UCSD-AML1 (cell line): Measurements from ENCODE around the gene ANXA1.
A peak's percentile ranks its signal among the peaks of the same experiment; 100 is the strongest.
"Not testable (repeated sequence)": the region's sequence is repeated elsewhere in the genome, so short reads cannot be mapped to it uniquely, and the experiment has no call there.

Experiments used
- DNase-seq: peaks from one replicate; lab custom pipeline; 2025; ENCODE audit not compliant: unreplicated experiment; lab: John Stamatoyannopoulos, UW

The ANXA1 gene

DNA sequence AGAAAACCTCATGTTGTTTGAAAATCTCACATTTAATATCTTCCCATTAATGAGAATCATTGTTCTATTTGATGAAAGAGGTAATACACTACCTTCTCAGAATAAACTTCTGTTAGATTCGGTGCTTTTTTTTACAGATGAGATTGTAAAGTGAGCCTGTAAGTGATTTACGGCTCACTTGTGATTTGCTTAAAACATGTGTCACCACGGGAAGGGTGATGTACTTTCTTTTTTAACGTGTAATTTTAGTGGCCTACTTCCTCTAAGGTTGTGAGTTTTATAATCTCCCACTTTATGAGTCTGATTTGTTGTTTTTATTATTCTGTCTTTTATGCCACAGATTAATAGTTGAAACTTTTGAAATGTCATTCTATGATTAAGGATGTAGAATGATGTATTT lies 15.9 kb downstream of the ANXA1 start:
- DNase-seq: no peak

GRCh38 chr9:73168298-73168934 lies 16.8 kb downstream of the ANXA1 start:
- DNase-seq: no peak

DNA sequence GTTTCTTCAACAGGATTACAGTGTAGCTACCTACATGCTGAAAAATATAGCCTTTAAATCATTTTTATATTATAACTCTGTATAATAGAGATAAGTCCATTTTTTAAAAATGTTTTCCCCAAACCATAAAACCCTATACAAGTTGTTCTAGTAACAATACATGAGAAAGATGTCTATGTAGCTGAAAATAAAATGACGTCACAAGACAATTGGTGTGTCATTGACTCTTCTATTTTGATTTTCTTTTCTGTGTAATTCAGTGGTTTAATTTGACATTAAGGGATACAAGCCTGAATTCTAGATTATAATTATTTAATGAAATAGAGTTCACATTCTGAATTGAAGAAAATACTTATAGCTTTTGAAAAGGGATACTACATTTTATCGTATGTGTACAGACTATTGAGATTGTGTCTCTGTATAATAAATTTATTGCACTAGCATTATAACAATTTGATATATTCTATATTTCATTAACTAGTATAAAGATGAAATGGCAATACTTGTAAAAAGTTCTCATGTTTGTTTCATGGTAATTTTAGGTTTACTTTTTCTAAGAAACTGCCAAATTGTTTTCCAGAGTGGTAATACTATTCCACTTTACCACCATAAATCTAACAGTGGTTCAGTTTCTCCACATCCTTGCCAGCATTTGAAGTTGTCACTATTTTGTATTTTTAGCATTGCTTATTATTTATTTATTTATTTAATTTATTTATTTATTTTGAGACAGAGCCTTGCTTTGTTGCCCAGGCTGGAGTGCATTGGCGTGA lies 18.7 kb downstream of the ANXA1 start:
- no peak for DNase-seq

DNA sequence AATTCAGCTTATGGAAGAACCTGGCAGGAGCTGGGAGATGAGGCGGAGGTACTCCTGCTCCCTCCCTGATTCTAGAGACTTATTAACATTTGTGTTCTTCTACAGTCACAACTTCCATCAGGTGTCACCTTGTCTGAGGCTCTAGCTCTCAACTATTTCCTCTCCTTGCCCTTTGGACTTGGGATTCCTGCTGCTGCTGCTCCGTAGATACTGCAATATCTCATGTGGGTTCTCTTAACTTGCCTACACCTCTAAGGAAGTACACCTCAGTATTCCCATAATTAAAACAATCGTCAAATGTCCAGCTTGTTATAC lies 21.2 kb downstream of the ANXA1 start:
- DNase-seq: no peak

- DNase-seq: no peak
These were observed 22.1 kb downstream of the ANXA1 start for GRCh38 chr9:73173557-73174329.

DNA sequence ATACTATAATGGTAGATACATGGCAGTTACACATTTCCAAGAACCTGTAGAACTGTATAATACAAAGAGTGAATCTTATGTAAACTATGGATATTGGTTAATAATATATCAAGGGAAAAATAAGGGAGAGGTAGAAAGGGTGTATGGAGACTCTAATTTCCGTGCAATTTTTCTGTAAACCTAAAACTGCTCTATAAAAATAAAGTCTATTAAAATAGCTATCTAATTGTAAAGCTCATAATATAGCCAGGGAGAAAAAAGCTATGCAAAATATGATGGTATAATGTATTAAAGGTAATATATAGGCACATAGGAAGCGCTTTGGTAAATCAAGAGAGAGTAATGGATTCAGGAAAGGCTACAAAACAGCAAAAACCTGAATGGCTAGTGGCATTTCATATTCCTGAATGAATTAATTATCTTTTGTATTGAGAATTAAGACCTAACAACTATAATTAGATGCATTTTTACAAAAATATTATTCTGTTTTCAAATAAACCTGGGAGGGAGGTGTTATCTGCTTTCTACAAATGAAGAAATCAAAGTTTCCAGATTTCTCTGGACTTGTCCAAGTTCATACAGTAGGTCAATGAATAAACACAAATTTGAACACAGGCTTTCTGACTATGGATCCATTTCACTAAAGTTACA lies 22.8 kb downstream of the ANXA1 start:
- DNase-seq: no peak

DNA sequence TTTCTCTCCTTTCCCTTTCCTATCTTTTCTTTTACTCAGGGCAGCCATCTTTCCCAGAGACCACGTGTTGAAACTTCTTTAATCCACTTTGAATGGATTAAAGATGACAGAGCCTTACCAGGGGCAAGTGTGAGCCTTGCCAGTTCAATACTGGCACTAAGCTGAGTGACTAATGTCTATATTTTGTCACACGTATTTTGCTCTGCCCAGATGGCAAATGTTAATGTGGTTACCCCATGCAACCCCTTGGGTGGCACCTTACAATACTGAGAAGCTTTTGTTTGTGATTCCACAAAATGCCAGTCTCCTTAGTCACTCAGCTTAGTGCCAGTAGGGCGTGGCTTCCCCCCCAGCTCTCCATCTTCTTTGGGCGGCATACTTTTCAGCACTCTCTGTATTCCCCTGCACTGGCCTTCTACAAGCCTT lies 24.8 kb downstream of the ANXA1 start:
- DNase-seq: no peak

DNA sequence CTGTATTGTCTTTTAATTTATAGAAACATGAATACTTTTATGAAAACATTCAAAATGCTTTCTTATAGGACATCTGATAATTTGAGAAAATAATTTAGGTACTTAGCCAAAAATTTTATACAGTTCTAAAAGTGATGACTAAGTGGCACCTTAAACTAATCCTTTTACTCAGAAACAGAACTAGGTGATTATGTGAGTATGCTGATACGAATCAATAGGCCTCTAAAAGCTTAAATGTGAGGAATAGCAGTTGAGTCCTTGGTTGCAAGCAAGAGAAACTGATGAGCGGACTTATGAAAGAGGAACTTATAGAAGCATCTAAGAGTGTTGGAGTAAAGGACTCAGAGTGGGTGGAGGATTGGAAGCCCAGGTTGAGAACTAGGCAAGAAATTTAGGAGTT lies 26.4 kb downstream of the ANXA1 start:
- no peak for DNase-seq

DNA sequence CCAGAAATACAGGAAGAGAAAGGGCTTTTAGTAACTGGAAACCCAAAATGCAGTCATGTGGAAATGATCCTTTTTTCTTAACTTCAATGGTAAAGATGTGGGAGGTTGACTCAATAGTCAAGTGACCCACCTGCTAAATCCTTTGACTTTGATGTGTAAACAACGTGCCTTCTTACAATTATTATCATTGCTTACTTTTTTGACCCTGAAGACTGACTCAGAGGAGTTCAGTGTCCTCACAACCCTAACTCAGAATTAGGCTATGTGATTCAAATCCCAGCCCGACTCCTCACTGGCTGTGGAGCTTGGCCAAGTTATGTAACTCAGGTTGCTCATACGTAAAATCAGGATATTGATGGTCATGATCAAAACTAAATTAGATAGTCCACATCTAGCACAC lies 27.9 kb downstream of the ANXA1 start:
- no peak for DNase-seq

- DNase-seq: no peak
These were observed 28.7 kb downstream of the ANXA1 start for GRCh38 chr9:73180403-73180802.

GRCh38 chr9:73182928-73183327 lies 31.3 kb downstream of the ANXA1 start:
- no peak for DNase-seq

- no peak for DNase-seq
These were observed 31.8 kb downstream of the ANXA1 start for GRCh38 chr9:73183428-73183827.

DNA sequence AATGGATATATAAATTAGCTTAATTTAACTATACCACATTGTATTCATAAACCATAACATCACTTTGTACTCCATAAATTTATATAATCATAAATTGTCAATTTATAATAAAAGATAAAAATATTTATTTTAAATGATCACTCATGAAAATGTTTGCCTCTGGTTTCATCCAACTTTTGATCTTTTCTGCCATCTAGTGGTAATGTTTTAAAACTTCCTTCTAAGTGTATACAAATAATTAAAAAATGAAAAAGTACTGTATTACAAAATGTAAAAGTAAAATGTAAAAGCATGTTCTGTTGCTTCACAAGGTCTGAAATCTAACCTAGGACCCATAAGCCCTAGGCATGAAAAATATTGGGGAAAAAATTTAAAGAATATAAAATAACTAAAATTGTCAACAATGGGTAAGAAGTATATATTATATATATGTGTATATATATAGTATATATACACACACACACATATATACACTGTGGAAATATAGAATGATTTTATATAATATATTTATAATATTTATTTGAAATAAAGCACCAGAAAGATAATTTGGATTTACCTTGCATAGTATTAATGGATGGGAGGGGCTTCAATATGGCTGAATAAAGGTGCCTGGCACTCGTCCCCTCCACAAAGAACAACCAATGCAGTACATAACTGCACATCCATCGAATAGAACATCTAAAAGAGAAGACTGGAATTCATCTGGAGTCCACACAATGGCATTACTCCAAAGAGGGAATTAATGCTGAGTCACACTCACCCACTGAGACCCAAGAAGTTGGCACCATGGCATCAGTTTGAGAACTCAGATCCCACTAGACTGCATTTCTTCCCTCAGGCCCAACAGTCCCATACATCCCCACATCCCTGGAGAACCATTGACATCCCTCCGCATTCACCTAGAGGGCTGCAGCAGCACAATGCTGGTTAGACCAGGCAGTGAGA lies 32.5 kb downstream of the ANXA1 start:
- no peak for DNase-seq

DNA sequence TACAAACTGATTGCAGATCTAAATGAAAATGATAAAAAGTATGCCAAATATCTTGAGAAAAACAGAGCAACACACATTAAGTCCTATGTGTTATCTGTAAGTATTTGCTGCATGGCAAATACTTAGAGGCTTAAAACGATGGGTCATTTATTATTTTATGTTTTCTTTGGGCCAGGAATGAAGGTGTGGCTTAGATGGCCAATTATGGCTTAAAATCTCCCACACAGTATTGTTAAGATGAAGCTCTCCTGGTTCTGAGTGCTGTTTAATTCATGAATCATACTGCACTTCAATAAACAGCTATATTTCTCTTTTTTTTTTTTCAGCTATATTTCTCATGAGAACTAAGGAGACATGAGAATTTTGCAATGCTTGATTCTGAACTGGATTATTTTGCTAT lies 39.4 kb downstream of the ANXA1 start:
- not testable (repeated sequence) for DNase-seq

DNA sequence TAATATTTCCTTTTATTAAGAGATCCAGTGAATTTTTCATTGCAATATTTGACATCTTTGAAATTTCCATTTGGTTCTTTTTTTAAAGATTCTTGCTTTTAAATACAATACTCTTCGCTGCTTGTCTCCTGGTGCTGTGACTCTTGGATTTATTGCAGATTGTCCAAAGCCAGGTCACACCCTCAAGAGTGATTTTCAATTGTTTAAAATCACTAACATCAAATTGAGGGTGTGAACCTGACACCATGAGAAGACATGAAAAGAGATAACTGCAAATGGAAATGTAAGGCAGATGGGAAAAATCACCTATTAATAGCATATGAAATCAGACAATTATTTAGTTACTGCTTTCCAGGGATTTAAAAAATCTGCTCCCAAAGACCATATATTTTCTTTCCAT lies 42.6 kb downstream of the ANXA1 start:
- DNase-seq: no peak

DNA sequence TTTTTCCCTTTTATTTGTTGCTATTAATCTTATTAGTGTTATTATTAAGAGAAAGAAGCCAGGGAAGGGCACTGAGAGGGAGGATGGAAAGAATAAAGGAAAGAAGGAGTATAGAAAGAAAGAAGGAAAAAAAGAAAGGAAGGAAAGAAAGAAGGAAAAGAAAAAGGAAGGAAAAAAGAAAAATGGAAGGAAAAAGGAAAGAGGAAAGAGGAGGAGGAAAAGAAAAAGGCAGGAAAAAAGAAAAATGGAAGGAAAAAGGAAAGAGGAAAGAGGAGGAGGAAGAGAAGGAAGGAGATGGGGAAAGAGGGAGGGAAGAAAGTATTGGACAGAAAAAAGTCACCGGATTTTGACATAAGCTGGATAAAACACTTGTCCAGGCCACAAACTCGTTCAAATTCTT lies 47.8 kb downstream of the ANXA1 start:
- no peak for DNase-seq

- DNase-seq: peak; percentile 10
These were observed 48.2 kb downstream of the ANXA1 start for GRCh38 chr9:73199886-73200285.

- DNase-seq: no peak
These were observed 49.2 kb downstream of the ANXA1 start for GRCh38 chr9:73200694-73201452.

- DNase-seq: no peak
These were observed 51.3 kb downstream of the ANXA1 start for GRCh38 chr9:73202980-73203379.

GRCh38 chr9:73204936-73205335 lies 53.3 kb downstream of the ANXA1 start:
- no peak for DNase-seq
